Fibroblast of mammary gland (primary cell): ENCODE results near the gene AGA.

Source experiments
- DNase-seq: peaks from one replicate; pipeline ENCODE4 v3.0.0-alpha.2; 2010; ENCODE audit warnings: low read depth
- H3K4me3 ChIP-seq: 2 replicates; pipeline ENCODE4 v1.5.1; 2011; ENCODE audit warnings: low read depth, mild to moderate bottlenecking, low read length, moderate library complexity; ENCODE audit not compliant: control insufficient read depth
- TF ChIP-seq, protein P1 (sequence below): conservative IDR thresholded peaks from 2 replicates; pipeline ENCODE4 v1.5.1; 2011; ENCODE audit warnings: low read depth, low read length, inconsistent platforms; ENCODE audit not compliant: control insufficient read depth, insufficient read depth

AGA gene

DNA sequence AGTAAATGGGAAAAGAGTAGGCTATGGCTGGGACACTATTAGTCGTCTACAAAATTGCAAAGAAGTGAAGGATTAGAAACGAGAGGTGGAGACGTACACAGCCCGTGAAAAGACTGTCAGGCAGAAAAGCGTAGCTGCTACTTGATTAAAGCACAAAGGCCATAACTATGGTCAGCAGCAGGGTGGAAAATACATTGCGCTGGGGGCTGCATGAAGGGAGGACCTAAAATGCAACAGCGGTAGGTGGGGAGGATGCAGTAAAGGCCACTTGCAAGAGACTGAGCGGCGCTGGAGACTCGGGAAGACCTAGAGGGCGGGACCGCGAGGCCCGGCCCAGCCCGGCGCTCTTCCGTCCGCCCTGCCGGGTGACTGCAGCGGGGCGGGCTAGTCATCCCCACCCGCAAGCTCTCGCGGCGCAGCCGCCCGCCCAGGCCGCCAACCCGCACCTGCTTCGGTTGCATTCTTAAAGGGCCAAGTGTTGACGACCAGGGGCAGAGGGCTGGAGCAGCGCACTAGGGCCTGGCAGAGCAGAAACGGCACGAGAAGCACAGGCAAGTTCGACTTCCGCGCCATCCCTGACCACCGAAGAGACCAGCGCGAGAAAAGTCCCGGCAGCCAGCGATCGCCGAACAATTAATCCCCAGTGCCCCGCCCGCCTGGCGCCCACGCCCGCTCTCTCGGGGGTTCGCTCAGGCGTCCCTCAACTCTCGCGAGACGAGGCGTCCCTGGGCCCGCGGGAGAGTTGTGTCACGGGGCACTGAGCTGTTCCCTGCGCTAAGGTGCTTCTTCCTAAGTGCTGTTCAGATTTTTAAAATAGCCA lies at the start of gene AGA:
AGA (minus strand) TSS at position 635 of the 820 bp plus-strand sequence; CDS start at position 573, 62 bp downstream.
- H3K4me3 ChIP-seq, result peak within 1 kb of the TSS; percentile 68
- DNase-seq, result peak; percentile 94
- TF ChIP-seq, protein P1, sequence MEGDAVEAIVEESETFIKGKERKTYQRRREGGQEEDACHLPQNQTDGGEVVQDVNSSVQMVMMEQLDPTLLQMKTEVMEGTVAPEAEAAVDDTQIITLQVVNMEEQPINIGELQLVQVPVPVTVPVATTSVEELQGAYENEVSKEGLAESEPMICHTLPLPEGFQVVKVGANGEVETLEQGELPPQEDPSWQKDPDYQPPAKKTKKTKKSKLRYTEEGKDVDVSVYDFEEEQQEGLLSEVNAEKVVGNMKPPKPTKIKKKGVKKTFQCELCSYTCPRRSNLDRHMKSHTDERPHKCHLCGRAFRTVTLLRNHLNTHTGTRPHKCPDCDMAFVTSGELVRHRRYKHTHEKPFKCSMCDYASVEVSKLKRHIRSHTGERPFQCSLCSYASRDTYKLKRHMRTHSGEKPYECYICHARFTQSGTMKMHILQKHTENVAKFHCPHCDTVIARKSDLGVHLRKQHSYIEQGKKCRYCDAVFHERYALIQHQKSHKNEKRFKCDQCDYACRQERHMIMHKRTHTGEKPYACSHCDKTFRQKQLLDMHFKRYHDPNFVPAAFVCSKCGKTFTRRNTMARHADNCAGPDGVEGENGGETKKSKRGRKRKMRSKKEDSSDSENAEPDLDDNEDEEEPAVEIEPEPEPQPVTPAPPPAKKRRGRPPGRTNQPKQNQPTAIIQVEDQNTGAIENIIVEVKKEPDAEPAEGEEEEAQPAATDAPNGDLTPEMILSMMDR, result no peak

DNA sequence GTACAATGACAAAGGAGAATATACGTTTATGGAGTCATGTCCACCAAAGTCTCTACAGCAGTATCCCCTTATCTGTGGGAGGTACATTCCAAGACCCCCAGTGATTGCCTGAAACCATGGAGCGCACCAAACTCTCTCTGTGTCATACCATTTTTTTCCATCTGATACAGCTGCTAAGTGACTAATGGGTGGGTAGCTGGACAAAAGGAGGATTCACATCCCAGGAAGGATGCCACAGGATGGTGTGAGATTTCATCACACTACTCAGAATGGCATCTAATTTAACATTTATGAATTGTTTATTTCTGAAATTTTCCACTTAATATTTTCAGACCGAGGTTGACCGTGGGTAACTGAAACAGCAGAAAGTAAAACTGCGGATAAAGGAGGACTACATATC lies 49.8 kb upstream of the AGA start:
- DNase-seq, result no peak

DNA sequence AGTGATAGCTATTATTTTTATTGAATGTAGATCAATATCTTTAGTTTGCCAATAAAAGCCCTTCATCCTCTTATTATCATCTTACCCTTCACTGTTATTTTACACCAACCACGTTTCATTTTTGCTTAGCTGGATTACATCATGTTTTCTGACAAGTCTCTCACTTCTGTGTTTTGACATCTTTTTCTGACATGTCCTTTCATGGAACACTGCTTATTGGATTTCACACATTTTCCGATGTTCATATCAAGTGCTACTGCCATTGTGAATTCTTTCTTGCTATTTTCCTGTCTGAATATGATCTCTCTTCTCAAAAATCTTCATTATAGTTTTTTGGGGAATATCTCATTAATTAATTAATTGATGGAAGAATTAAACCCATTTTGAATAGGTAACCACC lies 48.5 kb upstream of the AGA start:
- TF ChIP-seq, protein P1, result no peak
- H3K4me3 ChIP-seq, result no peak overlapping the region
- DNase-seq, result no peak

More for the DNA sequence above, 49.8 kb upstream of the AGA start:
- TF ChIP-seq, protein P1, result no peak
- no peak overlapping the region for H3K4me3 ChIP-seq

DNA sequence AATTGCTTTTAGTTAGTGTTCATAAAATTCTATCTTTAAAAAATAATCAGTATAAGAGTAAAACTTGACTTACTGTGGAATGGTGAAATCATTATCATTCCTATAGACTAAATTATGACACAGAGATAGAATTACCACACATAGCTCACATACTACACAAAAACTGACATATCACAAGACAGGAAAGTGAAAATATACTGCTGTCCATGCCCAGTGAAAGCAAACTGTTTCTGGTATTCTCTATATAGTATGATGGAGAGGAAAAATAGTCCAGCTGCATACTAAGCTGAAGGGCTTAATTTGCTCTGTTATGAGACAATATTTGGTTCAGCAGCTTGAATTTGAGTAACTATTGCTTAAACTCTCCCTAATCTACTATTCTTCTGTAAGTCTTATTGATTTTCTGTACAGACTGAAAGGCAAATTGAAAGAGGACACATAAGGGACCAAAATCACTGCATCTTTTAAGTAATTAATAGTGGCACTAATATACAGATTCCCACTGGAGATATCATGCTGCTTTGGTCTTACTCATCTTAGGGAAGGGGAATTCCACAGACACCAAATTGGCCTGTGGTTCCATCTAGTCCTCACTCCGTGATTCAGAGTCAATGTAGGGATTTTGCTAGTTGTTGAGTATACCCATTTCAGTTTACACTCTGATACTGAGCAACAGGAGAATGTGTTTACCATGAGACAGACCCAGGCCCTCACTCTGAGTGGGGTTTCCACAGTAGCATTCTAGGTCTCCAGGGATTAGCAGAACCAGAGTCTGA lies 47.4 kb upstream of the AGA start:
- DNase-seq, result peak; percentile 14
- TF ChIP-seq, protein P1, result no peak
- no peak overlapping the region for H3K4me3 ChIP-seq

DNA sequence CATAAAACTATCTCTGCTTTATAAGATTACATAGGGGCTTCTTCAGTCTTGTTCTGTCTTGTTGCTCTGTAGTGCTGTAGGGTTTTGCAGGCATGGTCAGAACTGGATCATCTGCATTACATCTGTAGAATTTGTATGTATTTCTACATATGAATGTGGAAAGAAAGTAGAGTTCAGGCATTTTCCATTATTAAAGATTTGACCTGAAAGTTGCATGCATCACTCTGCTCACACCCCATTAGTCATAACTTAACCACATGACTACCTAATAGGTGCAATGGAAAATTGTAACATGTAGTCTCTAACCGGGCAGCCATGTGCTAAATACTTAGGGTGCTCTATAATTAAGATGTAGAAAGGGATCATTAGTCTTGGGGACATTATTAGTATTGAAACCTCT lies 45.7 kb upstream of the AGA start:
- TF ChIP-seq, protein P1, result no peak
- DNase-seq, result no peak

DNA sequence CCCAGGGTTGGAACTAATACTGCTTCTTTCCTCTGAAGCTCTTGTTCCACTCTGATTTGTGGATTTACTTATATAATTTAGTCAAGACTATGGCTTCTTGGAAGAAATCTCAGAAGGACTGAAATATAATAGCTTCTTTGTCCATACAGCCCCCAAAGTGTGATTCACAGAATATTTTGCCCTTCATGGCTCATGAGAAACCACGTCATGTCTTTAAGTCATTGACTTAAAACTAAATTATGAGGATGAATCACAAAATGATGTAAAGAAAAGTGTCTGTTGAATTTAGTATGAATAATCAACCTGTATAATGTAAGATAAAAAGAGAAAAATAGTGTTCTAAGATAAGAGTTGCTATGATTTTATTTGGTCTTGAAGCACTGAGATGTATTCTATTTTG lies 43.3 kb upstream of the AGA start:
- TF ChIP-seq, protein P1, result no peak
- peak; percentile 79 for DNase-seq
- no peak overlapping the region for H3K4me3 ChIP-seq

More for the DNA sequence above, 45.7 kb upstream of the AGA start:
- H3K4me3 ChIP-seq, result no peak overlapping the region
